Suprapubic skin (tissue), 4 donors: ENCODE data around the gene TMEM138. TPM values are rescaled to one million over a fixed set of nuclear protein-coding genes. Genes with fewer than 3 reads are reported as not detected.

Source experiments
- DNase-seq, 2 donors: peaks; one replicate each; pipeline ENCODE4 v3.0.0-alpha.2; 2019; ENCODE audit warnings: low spot score in 2 of 2
- H3K27ac ChIP-seq: fragments of 200-600 bp; sonication (generic); one replicate; pipeline ENCODE4 v1.5.1; 2019
- H3K27me3 ChIP-seq: fragments of 200-600 bp; sonication (generic); one replicate; pipeline ENCODE4 v1.5.1; 2019
- H3K36me3 ChIP-seq: fragments of 200-600 bp; sonication (generic); one replicate; pipeline ENCODE4 v1.5.1; 2019
- H3K4me1 ChIP-seq: fragments of 200-600 bp; sonication (generic); one replicate; pipeline ENCODE4 v1.5.1; 2019
- H3K4me3 ChIP-seq: fragments of 200-600 bp; sonication (generic); one replicate; pipeline ENCODE4 v1.5.1; 2019; ENCODE audit warnings: mild to moderate bottlenecking
- H3K9me3 ChIP-seq: fragments of 200-600 bp; sonication (generic); one replicate; pipeline ENCODE4 v1.5.1; 2019
- EP300 ChIP-seq: sonication (generic); formaldehyde crosslinking; IDR thresholded peaks from one replicate; pipeline ENCODE4 v1.6.1; 2017; ENCODE audit warnings: antibody characterized with exemption
- POLR2A ChIP-seq, 2 donors: fragments of 450-650 bp; IDR thresholded peaks; one replicate each; pipeline ENCODE4 v1.6.1; 2017; ENCODE audit warnings: antibody characterized with exemption in 2 of 2, mild to moderate bottlenecking in 2 of 2, moderate library complexity in 2 of 2
- POLR2AphosphoS5 ChIP-seq, 3 donors: sonication (generic); formaldehyde crosslinking; IDR thresholded peaks; one replicate each; pipeline ENCODE4 v1.6.1; 2017; ENCODE audit warnings: antibody characterized with exemption in 3 of 3
- WGBS: methylation state at CpG from one replicate; pipeline ENCODE4 v1.1.5; 2018; 5-methylcytosine and 5-hydroxymethylcytosine counted together
- total RNA-seq, 4 donors: library from RNA; depleted of rRNA; stranded (reverse); fragments of >200 nt; gene quantifications; one replicate each; pipeline ENCODE4 v1.1.0, GENCODE V29; 2016
- TF ChIP-seq, protein P1 (sequence below), 2 donors: fragments of 200-600 bp in 1 of 2; fragments of 450-650 bp in 1 of 2; sonication (generic) in 1 of 2; IDR thresholded peaks; one replicate each; pipeline ENCODE4 v1.5.1; 2016 to 2019; ENCODE audit warnings: antibody characterized with exemption in 2 of 2, mild to moderate bottlenecking in 1 of 2, moderate library complexity in 1 of 2

TMEM138 gene
- total RNA-seq, 4 donors from 2014 or later = 22.3 to 43.5 (median 34.2) TPM

DNA sequence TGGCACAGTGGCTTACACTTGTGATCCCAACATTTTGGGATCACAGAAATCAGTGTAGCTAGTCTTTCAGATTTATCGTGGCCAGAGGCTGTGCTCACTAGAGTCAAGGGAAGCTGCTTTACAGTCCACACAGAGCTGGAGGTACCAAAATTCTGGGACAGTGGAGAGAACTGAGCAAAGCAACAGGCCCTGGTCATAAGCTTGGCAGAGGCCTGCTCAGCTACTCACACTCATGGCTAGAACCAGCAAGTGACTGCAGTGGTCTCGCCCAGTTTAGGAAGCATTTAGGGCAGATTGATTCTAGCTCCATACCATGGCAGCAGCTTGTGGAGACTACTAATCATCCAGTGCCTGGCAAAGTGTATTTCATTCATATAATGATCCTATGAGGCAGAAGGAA is 39.0 kb downstream of the TMEM138 start:
- Histone ChIP-seq H3K27me3 (no peaks in the 10 kb centered on the region), H3K36me3 (peaks cover 60% of the 10 kb centered on the region), H3K9me3 (no peaks in the 10 kb centered on the region), H3K27ac (no peak overlapping the region), H3K4me3 (no peak overlapping the region), H3K4me1 (no peaks in the 10 kb centered on the region)
- TF ChIP-seq, protein P1, sequence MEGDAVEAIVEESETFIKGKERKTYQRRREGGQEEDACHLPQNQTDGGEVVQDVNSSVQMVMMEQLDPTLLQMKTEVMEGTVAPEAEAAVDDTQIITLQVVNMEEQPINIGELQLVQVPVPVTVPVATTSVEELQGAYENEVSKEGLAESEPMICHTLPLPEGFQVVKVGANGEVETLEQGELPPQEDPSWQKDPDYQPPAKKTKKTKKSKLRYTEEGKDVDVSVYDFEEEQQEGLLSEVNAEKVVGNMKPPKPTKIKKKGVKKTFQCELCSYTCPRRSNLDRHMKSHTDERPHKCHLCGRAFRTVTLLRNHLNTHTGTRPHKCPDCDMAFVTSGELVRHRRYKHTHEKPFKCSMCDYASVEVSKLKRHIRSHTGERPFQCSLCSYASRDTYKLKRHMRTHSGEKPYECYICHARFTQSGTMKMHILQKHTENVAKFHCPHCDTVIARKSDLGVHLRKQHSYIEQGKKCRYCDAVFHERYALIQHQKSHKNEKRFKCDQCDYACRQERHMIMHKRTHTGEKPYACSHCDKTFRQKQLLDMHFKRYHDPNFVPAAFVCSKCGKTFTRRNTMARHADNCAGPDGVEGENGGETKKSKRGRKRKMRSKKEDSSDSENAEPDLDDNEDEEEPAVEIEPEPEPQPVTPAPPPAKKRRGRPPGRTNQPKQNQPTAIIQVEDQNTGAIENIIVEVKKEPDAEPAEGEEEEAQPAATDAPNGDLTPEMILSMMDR (IDR thresholded peaks at IDR 0.05) = no peak
- TF ChIP-seq POLR2AphosphoS5 (IDR thresholded peaks at IDR 0.05) = no peak
- TF ChIP-seq EP300 = no peak
- no peak for TF ChIP-seq POLR2A (IDR thresholded peaks at IDR 0.05)
- WGBS = 90% methylated on average over 2 of the region's 2 CpGs
- no peak for DNase-seq

DNA sequence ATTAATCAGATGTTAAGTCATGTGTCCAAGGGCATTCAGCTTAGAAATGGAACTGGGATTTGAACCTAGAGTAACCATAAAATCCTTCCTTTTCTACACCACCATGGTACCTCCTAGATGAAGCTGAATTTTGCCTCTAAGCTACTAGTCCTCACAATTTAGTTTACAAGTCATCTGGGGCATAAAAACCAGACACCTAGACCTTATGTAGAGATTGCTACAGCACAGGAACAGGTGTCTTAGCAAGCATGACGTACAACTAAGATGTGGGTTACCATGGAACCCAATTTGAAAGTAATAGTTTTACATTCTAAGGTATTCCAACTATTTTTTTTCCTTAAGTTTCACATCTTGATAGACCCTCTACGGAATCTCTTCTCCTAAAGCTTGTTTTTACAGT is 39.4 kb downstream of the TMEM138 start:
- H3K4me3 ChIP-seq = no peak overlapping the region
- no peaks in the 10 kb centered on the region for H3K27me3 ChIP-seq
- H3K27ac ChIP-seq = no peak overlapping the region
- TF ChIP-seq, protein P1 (IDR thresholded peaks at IDR 0.05) = no peak
- TF ChIP-seq POLR2A (IDR thresholded peaks at IDR 0.05) = no peak
- TF ChIP-seq POLR2AphosphoS5 (IDR thresholded peaks at IDR 0.05) = no peak
- TF ChIP-seq EP300 = no peak
- 97% methylated on average over 2 of the region's 2 CpGs for WGBS
- peaks cover 61% of the 10 kb centered on the region for H3K36me3 ChIP-seq
- no peaks in the 10 kb centered on the region for H3K4me1 ChIP-seq
- DNase-seq = no peak
- no peaks in the 10 kb centered on the region for H3K9me3 ChIP-seq

DNA sequence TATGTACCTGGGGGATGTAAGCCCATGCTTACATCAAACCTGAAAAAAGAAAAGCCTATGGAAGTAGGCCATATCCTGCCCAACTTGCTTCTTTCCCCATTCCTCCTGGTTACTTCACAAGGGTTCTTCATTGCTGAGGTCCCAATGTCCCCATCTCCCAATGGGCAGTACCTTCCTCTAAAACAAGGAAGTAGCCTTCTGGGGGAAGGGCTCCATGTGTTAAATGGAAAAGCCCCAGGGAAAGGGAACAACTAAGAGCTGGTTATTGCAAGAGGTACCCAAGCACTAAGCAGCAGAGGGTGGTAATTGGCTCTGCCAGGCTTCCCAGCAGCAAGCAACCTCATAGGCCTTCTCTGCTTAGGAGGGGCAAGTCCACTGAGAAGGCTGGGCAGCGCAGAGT is 41.5 kb downstream of the TMEM138 start:
- 96% methylated on average over 1 of the region's 1 CpG for WGBS
- no peak for DNase-seq
- Histone ChIP-seq H3K4me3 (no peak overlapping the region), H3K36me3 (peaks cover 65% of the 10 kb centered on the region), H3K9me3 (no peaks in the 10 kb centered on the region), H3K4me1 (no peaks in the 10 kb centered on the region), H3K27me3 (no peaks in the 10 kb centered on the region), H3K27ac (no peak overlapping the region)
- no peak for TF ChIP-seq POLR2AphosphoS5 (IDR thresholded peaks at IDR 0.05)
- TF ChIP-seq POLR2A (IDR thresholded peaks at IDR 0.05) = no peak
- no peak for TF ChIP-seq EP300
- TF ChIP-seq, protein P1 (IDR thresholded peaks at IDR 0.05) = no peak

DNA sequence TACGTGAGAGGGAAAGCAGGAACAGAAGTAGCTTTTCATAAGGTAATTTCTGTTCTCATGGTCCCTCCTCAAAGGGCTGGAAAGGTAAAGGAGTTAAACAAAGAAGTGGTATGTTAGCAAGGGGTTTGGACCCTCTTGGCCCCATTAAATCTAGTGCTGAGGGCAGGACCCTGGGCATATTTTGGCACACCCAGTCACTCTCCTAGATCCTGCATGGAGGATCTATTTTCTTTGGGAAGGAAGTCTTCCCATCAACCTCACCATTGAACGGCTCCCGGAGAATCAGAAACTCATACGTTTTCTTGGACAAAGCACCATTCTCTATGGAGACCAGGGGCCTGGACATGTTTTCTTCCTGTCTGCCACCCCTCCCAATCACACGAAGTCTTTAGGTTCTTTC is 41.9 kb downstream of the TMEM138 start:
- Histone ChIP-seq H3K27me3 (no peaks in the 10 kb centered on the region), H3K9me3 (no peaks in the 10 kb centered on the region), H3K27ac (peak overlapping the region; percentile 43), H3K36me3 (peaks cover 65% of the 10 kb centered on the region), H3K4me1 (no peaks in the 10 kb centered on the region), H3K4me3 (no peak overlapping the region)
- DNase-seq = no peak
- 67% methylated on average over 5 of the region's 5 CpGs for WGBS
- TF ChIP-seq EP300 (no peak), POLR2AphosphoS5 (IDR thresholded peaks at IDR 0.05) (no peak), POLR2A (IDR thresholded peaks at IDR 0.05) (no peak)
- TF ChIP-seq, protein P1 (IDR thresholded peaks at IDR 0.05) = no peak

DNA sequence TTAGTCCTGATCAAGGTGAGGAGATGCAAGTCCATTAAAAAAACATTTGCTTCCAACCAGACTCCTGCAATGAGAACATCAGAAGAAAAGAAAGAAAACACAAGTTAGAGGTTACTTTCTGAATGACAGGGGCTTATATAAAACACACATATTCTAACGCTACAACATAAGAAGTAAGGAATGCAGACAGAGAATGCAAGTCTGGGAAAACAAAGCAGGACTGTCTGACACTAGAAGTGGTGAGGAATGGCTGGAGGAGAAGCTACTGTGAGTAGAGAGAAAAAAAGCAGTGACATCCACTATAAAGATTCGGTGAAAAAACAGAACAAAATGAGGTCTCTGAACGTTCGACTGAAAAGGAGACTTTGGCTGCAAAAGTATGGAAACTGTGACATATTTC is 42.5 kb downstream of the TMEM138 start:
- 70% methylated on average over 4 of the region's 4 CpGs for WGBS
- H3K9me3 ChIP-seq = no peaks in the 10 kb centered on the region
- no peak overlapping the region for H3K4me3 ChIP-seq
- peak overlapping the region; percentile 43 for H3K27ac ChIP-seq
- no peaks in the 10 kb centered on the region for H3K27me3 ChIP-seq
- no peaks in the 10 kb centered on the region for H3K4me1 ChIP-seq
- no peak for TF ChIP-seq EP300
- TF ChIP-seq, protein P1 (IDR thresholded peaks at IDR 0.05) = no peak
- TF ChIP-seq POLR2AphosphoS5 (IDR thresholded peaks at IDR 0.05) = no peak
- H3K36me3 ChIP-seq = peaks cover 71% of the 10 kb centered on the region
- DNase-seq = no peak
